HG03432 (cell line): Measurements from ENCODE around the gene MAP3K8.
A peak's percentile ranks its signal among the peaks of the same experiment; 100 is the strongest.
"Not testable (repeated sequence)": the region's sequence is repeated elsewhere in the genome, so short reads cannot be mapped to it uniquely, and the experiment has no call there.

Source experiments
- ATAC-seq: cut with Tn5 transposase; IDR thresholded peaks from one replicate; pipeline ENCODE4 v1.9.1; 2021; ENCODE audit warnings: mild to moderate bottlenecking, moderate library complexity; ENCODE audit not compliant: unreplicated experiment

The MAP3K8 gene

GRCh38 chr10:30443049-30443448, 9.1 kb downstream of the MAP3K8 start:
- ATAC-seq: no peak

GRCh38 chr10:30445711-30446110, 11.7 kb downstream of the MAP3K8 start:
- no peak for ATAC-seq

- no peak for ATAC-seq
Observed at GRCh38 chr10:30447125-30447799, 13.3 kb downstream of the MAP3K8 start.

- no peak for ATAC-seq
Observed at GRCh38 chr10:30448092-30448491, 14.1 kb downstream of the MAP3K8 start.

- ATAC-seq: no peak
Observed at GRCh38 chr10:30453764-30454527, 20.0 kb downstream of the MAP3K8 start.

- ATAC-seq: no peak
Observed at GRCh38 chr10:30454744-30455510, 20.9 kb downstream of the MAP3K8 start.

GRCh38 chr10:30455816-30456215, 21.8 kb downstream of the MAP3K8 start:
- ATAC-seq: peak; percentile 70

GRCh38 chr10:30456266-30456665, 22.3 kb downstream of the MAP3K8 start:
- ATAC-seq: peak; percentile 83

- ATAC-seq: no peak
Observed at GRCh38 chr10:30459283-30459682, 25.3 kb downstream of the MAP3K8 start.

GRCh38 chr10:30460121-30460520, 26.1 kb downstream of the MAP3K8 start:
- ATAC-seq: no peak

- no peak for ATAC-seq
Observed at GRCh38 chr10:30462513-30462912, 28.5 kb downstream of the MAP3K8 start.

GRCh38 chr10:30463944-30464451, 30.0 kb downstream of the MAP3K8 start:
- no peak for ATAC-seq

GRCh38 chr10:30464675-30465074, 30.7 kb downstream of the MAP3K8 start:
- no peak for ATAC-seq

- ATAC-seq: no peak
Observed at GRCh38 chr10:30466445-30466844, 32.5 kb downstream of the MAP3K8 start.

GRCh38 chr10:30467651-30468338, 33.8 kb downstream of the MAP3K8 start:
- peak; percentile 69 for ATAC-seq

GRCh38 chr10:30472414-30473155, 38.6 kb downstream of the MAP3K8 start:
- no peak for ATAC-seq

- not testable (repeated sequence) for ATAC-seq
Observed at GRCh38 chr10:30475515-30475914, 41.5 kb downstream of the MAP3K8 start.

- ATAC-seq: no peak
Observed at GRCh38 chr10:30476511-30477155, 42.6 kb downstream of the MAP3K8 start.

GRCh38 chr10:30479513-30479912, 45.5 kb downstream of the MAP3K8 start:
- ATAC-seq: not testable (repeated sequence)

GRCh38 chr10:30481603-30482002, 47.6 kb downstream of the MAP3K8 start:
- ATAC-seq: no peak
